Ishikawa (cell line): Measurements from ENCODE around the gene IPCEF1.

ENCODE experiments used
- CREB1 ChIP-seq: IDR thresholded peaks from 2 replicates; pipeline ENCODE4 v1.6.1; 2012; ENCODE audit warnings: low read depth
- EP300 ChIP-seq: IDR thresholded peaks from 2 replicates; pipeline ENCODE4 v1.6.1; 2012; ENCODE audit warnings: borderline replicate concordance
- RAD21 ChIP-seq: IDR thresholded peaks from 2 replicates; pipeline ENCODE4 v1.6.1; 2012; ENCODE audit warnings: low read depth
- REST ChIP-seq: IDR thresholded peaks from 2 replicates; pipeline ENCODE4 v1.6.1; 2012; ENCODE audit warnings: low read depth, mild to moderate bottlenecking
- TAF1 ChIP-seq: IDR thresholded peaks from 2 replicates; pipeline ENCODE4 v1.6.1; 2012; ENCODE audit warnings: low read depth, mild to moderate bottlenecking
- TCF12 ChIP-seq: IDR thresholded peaks from 2 replicates; pipeline ENCODE4 v1.6.1; 2012; ENCODE audit warnings: low read depth
- TEAD4 ChIP-seq: IDR thresholded peaks from 2 replicates; pipeline ENCODE4 v1.6.1; 2012
- YY1 ChIP-seq: IDR thresholded peaks from 2 replicates; pipeline ENCODE4 v1.6.1; 2012; ENCODE audit warnings: low read depth
- ZBTB7A ChIP-seq: IDR thresholded peaks from 2 replicates; pipeline ENCODE4 v1.6.1; 2012; ENCODE audit warnings: low read depth

GRCh38 chr6:154202339-154202738, 154.3 kb downstream of the IPCEF1 start:
- TF ChIP-seq TEAD4: no peak
- TF ChIP-seq YY1: no peak
- TF ChIP-seq TCF12: no peak
- no peak for TF ChIP-seq REST
- TF ChIP-seq TAF1: no peak
- no peak for TF ChIP-seq EP300
- no peak for TF ChIP-seq ZBTB7A
- no peak for TF ChIP-seq RAD21
- TF ChIP-seq CREB1: no peak
